Heart left ventricle (tissue), 16 donors: ENCODE measurements around the gene ADSS1. TPM values are rescaled to one million over a fixed set of nuclear protein-coding genes. Genes with fewer than 3 reads are reported as not detected.

Experiments
- ATAC-seq, 4 donors: fragments of 200-7000 bp; cut with Tn5 transposase; one replicate each; pipeline ENCODE4 v1.9.1; 2020 to 2022; ENCODE audit warnings: moderate library complexity in 4 of 4, mild to moderate bottlenecking in 3 of 4, moderate number of reproducible peaks in 1 of 4
- DNase-seq, 5 donors: peaks; one replicate each; pipeline ENCODE4 v3.0.0-alpha.2; 2020
- H3K27ac ChIP-seq, 12 donors: fragments of 200-600 bp; sonication (generic) in 4 of 12; one replicate each; pipeline versions ENCODE4 v1.5.0 to v1.8.0; 2016 to 2022; ENCODE audit warnings: mild to moderate bottlenecking in 2 of 12
- H3K27me3 ChIP-seq, 9 donors: fragments of 200-600 bp; sonication (generic) in 2 of 9; one replicate each; pipeline versions ENCODE4 v1.5.1 to v1.8.0; 2016 to 2022; ENCODE audit warnings: mild to moderate bottlenecking in 3 of 9
- H3K36me3 ChIP-seq, 9 donors: fragments of 200-600 bp; sonication (generic) in 2 of 9; one replicate each; pipeline versions ENCODE4 v1.5.0 to v1.8.0; 2018 to 2022; ENCODE audit warnings: mild to moderate bottlenecking in 2 of 9
- H3K4me1 ChIP-seq, 12 donors: fragments of 200-600 bp; sonication (generic) in 4 of 12; one replicate each; pipeline versions ENCODE4 v1.5.0 to v1.8.0; 2016 to 2022; ENCODE audit warnings: mild to moderate bottlenecking in 3 of 12
- H3K4me3 ChIP-seq, 12 donors: fragments of 200-600 bp; sonication (generic) in 4 of 12; one replicate each; pipeline versions ENCODE4 v1.5.0 to v1.8.0; 2017 to 2022; ENCODE audit warnings: mild to moderate bottlenecking in 9 of 12, moderate library complexity in 4 of 12
- H3K9me3 ChIP-seq, 12 donors: fragments of 200-600 bp; sonication (generic) in 4 of 12; one replicate each; pipeline versions ENCODE4 v1.5.0 to v1.8.0; 2016 to 2022; ENCODE audit warnings: mild to moderate bottlenecking in 1 of 12
- CTCF ChIP-seq, 12 donors: fragments of 200-600 bp; sonication (generic) in 4 of 12; IDR thresholded peaks; one replicate each; pipeline versions ENCODE4 v1.5.0 to v1.8.0; 2018 to 2022; ENCODE audit warnings: antibody characterized with exemption in 12 of 12, mild to moderate bottlenecking in 5 of 12
- POLR2A ChIP-seq, 2 donors: fragments of 450-650 bp; IDR thresholded peaks; one replicate each; pipeline ENCODE4 v1.6.1; 2017; ENCODE audit warnings: antibody characterized with exemption in 2 of 2, mild to moderate bottlenecking in 2 of 2, moderate library complexity in 2 of 2
- WGBS, 4 donors: extraction: QIAGEN DNeasy Blood & Tissue Kit in 2 of 4; methylation state at CpG; one replicate each; pipeline versions ENCODE4 v1.1.5 to v1.1.7; 2013 to 2018; 5-methylcytosine and 5-hydroxymethylcytosine counted together
- intact Hi-C, 10 donors: fragments of 100-400 bp; cut with DNase I; formaldehyde crosslinking; loops; one replicate each; pipeline versions ENCODE4 v1.11.1 to v1.14.2; 2022
- polyA plus RNA-seq, 2 donors: library from polyadenylated mRNA; stranded (reverse); fragments of 200-250 nt; gene quantifications; one replicate each; pipeline ENCODE4 v1.2.3, GENCODE V29; 2013
- total RNA-seq, 9 donors: library from RNA; depleted of rRNA in 2 of 9; stranded (reverse); fragments of >200 nt in 2 of 9; fragmentation: NEBNext Ultra II Directional in 3 of 9; extraction: Animal tissue kit (Norgen Biotek cat#: 25700) in 3 of 9; gene quantifications; one replicate each; pipeline versions ENCODE4 v1.1.0 to v1.2.4, GENCODE V29; 2016 to 2023
- donor health status: ischemic (EF 13 %, LVEDD 7.1; RV severe dilation, severe dysfunction).
- donor health status: healthy with polysubstance abuse.
- donor health status: DM: no; HTN: yes; CAD: no.
- donor health status: DM: no; HTN: no; CAD: no.
- donor health status: ischemic (EF 25% LVEDD 6.9; RV normal size, moderate dysfunction).
- donor health status: ischemic (EF 25% LVEDD 5.7; RV mildly dilated, moderate dysfunction).
- donor health status: healthy.
- donor health status: DM: yes; HTN: yes; CAD: no.
- donor health status: ischemic (EF 35%, LVEDD 5.7; RV mildly dilated, moderate dysfunction).
- donor health status: nonischemic (EF 11% LVEDD 7.7; RV severe dilation, severe dysfunction).
- donor health status: DM: yes; HTN: yes; CAD: no.
- donor health status: PGD.
- donor health status: ischemic (EF 29% LVEDD 5.4; RV normal size, mild dysfunction).
- donor health status: nonischemic (EF 23%, LVEDD 6.1; RV moderate dilation, normal function).

ADSS1 gene
- total and polyA plus RNA-seq, 11 donors, result 64.7 to 258 (median 160) TPM

- 7 to 12% (median 11%) methylated on average over 15 of the region's 15 CpGs for WGBS, 4 donors
- TF ChIP-seq POLR2A (IDR thresholded peaks at IDR 0.05), result no peak
- TF ChIP-seq CTCF (IDR thresholded peaks at IDR 0.05), result no peak
- H3K27me3 ChIP-seq, result no peaks in the 10 kb centered on the region
- peak overlapping the region; percentile 47 to 98 (median 80) for H3K4me3 ChIP-seq
- peaks cover 0 to 35% (median 28%) of the 10 kb centered on the region in 9 donors for H3K36me3 ChIP-seq
- no peaks in the 10 kb centered on the region for H3K9me3 ChIP-seq
- peaks cover 6 to 75% (median 57%) of the 10 kb centered on the region in 12 donors for H3K4me1 ChIP-seq
- peak overlapping the region in 9 of 12 donors; percentile 3 to 92 (median 86) for H3K27ac ChIP-seq
- intact Hi-C loops, result loop anchor here in 1 of 10 donors (5.0 kb wide), 1 partner anchor 42 kb away; the partner anchor contains the start of gene SIVA1
- peak in 3 of 4 donors; percentile 1 to 12 (median 3) for ATAC-seq
- peak in 3 of 5 donors; percentile 50 to 70 (median 67) for DNase-seq
Measured at GRCh38 chr14:104794099-104794498, 70.1 kb downstream of the ADSS1 start.

- ATAC-seq (peak in 3 of 4 donors; percentile 1 to 25 (median 15)), DNase-seq (peak in 1 of 5 donors; percentile 51)
- no peaks in the 10 kb centered on the region for H3K27me3 ChIP-seq
- H3K36me3 ChIP-seq, result peaks cover 0 to 30% (median 22%) of the 10 kb centered on the region in 9 donors
- intact Hi-C loops, result loop anchor here in 1 of 10 donors (5.0 kb wide), 1 partner anchor 42 kb away; the partner anchor contains the start of gene SIVA1
- peak overlapping the region; percentile 41 to 92 (median 80) for H3K27ac ChIP-seq
- H3K4me1 ChIP-seq, result peaks cover 6 to 78% (median 58%) of the 10 kb centered on the region in 12 donors
- H3K4me3 ChIP-seq, result peak overlapping the region; percentile 47 to 98 (median 80)
- TF ChIP-seq POLR2A (IDR thresholded peaks at IDR 0.05), result no peak
- TF ChIP-seq CTCF (IDR thresholded peaks at IDR 0.05), result no peak
- no peaks in the 10 kb centered on the region for H3K9me3 ChIP-seq
- WGBS, 4 donors, result 0 to 3% (median 2%) methylated on average over 10 to 16 of the region's 16 CpGs
Measured at GRCh38 chr14:104794631-104794992, 70.6 kb downstream of the ADSS1 start.

GRCh38 chr14:104794993-104795780 lies 71.2 kb downstream of the ADSS1 start, which contains the start of gene AKT1:
TSS of gene AKT1 (minus strand) at chr14:104795748. CDS start at chr14:104792643, 3,105 bp downstream.
- Histone ChIP-seq H3K4me1 (peaks cover 6 to 83% (median 61%) of the 10 kb centered on the region in 12 donors), H3K4me3 (peak within 1 kb of the TSS; percentile 47 to 98 (median 80)), H3K27me3 (no peaks in the 10 kb centered on the region), H3K36me3 (peaks cover 0 to 24% (median 18%) of the 10 kb centered on the region in 9 donors), H3K27ac (peak within 1 kb of the TSS; percentile 61 to 98 (median 88)), H3K9me3 (no peaks in the 10 kb centered on the region)
- intact Hi-C loops, result loop anchor here in 1 of 10 donors (5.0 kb wide), 1 partner anchor 43 kb away; the partner anchor contains the start of gene SIVA1
- ATAC-seq (peak in 1 of 4 donors; percentile 9), DNase-seq (peak in 2 of 5 donors; percentile 45 to 46)
- no peak for TF ChIP-seq POLR2A (IDR thresholded peaks at IDR 0.05)
- TF ChIP-seq CTCF (IDR thresholded peaks at IDR 0.05), result no peak
- WGBS, 4 donors, result 0 to 1% (median 0%) methylated on average over 58 to 123 of the region's 124 CpGs
